ENCODE measurements around the gene DLG1. TPM values are rescaled to one million over a fixed set of nuclear protein-coding genes. Genes with fewer than 3 reads are reported as not detected.
A peak's percentile ranks its signal among the peaks of the same experiment; 100 is the strongest.

The DLG1 gene
- total RNA-seq, 1 donor from 2014 or later, result 80.2 TPM

DNA sequence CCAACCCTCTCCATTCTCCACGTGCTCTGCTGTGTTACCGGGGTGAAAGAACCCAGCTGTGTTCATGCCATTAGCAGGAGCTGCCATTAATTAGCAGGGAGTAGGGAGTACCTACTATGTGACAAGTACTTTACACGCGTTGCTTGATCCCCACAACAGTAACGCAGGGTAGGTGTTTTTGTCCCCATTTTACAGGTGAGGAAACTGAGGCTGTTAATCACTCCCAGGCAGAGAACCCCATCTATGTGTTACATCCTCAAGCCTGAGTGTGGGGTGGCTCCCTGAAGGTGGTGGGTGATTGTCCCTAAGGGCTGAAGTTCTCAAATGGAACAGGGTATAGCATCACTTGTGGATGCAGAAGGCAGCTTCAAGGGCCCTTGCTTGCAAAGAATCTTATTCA lies 291.6 kb downstream of the DLG1 start:
- Histone ChIP-seq H3K27me3 (ENCODE audit: low read depth) (peaks cover 5% of the 10 kb centered on the region), H3K4me1 (peaks cover 16% of the 10 kb centered on the region), H3K9me3 (no peaks in the 10 kb centered on the region), H3K4me3 (no peak overlapping the region), H3K36me3 (no peaks in the 10 kb centered on the region), H3K27ac (no peak overlapping the region)
- intact Hi-C loops (cut with DNase I), result no loop called here
- DNase-seq (no peak), ATAC-seq (no peak)
- TF ChIP-seq, protein P1, sequence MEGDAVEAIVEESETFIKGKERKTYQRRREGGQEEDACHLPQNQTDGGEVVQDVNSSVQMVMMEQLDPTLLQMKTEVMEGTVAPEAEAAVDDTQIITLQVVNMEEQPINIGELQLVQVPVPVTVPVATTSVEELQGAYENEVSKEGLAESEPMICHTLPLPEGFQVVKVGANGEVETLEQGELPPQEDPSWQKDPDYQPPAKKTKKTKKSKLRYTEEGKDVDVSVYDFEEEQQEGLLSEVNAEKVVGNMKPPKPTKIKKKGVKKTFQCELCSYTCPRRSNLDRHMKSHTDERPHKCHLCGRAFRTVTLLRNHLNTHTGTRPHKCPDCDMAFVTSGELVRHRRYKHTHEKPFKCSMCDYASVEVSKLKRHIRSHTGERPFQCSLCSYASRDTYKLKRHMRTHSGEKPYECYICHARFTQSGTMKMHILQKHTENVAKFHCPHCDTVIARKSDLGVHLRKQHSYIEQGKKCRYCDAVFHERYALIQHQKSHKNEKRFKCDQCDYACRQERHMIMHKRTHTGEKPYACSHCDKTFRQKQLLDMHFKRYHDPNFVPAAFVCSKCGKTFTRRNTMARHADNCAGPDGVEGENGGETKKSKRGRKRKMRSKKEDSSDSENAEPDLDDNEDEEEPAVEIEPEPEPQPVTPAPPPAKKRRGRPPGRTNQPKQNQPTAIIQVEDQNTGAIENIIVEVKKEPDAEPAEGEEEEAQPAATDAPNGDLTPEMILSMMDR (IDR thresholded peaks at IDR 0.05), result no peak

DNA sequence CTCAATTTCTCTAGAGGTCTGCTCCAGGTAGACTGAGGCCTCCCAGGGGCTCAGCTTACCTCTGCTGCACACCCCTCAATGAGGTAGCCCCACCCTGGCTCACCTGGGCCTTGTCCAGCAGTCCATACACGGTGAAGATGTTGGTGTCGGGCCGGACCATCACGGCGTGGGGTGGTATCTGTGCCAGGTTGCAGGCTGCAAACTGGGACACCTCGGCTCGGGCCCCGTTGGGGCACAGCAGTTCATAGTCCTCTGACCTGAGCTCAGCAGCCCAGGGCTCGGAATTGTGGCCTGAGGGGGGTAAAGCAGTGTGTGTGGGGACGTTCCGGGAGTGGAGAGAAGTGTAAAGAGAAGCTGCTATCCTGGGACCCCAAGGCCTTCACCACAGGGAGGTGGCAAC lies 292.0 kb downstream of the DLG1 start:
- intact Hi-C loops (cut with DNase I), result no loop called here
- Histone ChIP-seq H3K9me3 (no peaks in the 10 kb centered on the region), H3K4me1 (peaks cover 19% of the 10 kb centered on the region), H3K4me3 (no peak overlapping the region), H3K27ac (no peak overlapping the region), H3K36me3 (no peaks in the 10 kb centered on the region), H3K27me3 (ENCODE audit: low read depth) (peaks cover 5% of the 10 kb centered on the region)
- TF ChIP-seq, protein P1 (IDR thresholded peaks at IDR 0.05), result no peak
- no peak for DNase-seq
- ATAC-seq, result no peak

DNA sequence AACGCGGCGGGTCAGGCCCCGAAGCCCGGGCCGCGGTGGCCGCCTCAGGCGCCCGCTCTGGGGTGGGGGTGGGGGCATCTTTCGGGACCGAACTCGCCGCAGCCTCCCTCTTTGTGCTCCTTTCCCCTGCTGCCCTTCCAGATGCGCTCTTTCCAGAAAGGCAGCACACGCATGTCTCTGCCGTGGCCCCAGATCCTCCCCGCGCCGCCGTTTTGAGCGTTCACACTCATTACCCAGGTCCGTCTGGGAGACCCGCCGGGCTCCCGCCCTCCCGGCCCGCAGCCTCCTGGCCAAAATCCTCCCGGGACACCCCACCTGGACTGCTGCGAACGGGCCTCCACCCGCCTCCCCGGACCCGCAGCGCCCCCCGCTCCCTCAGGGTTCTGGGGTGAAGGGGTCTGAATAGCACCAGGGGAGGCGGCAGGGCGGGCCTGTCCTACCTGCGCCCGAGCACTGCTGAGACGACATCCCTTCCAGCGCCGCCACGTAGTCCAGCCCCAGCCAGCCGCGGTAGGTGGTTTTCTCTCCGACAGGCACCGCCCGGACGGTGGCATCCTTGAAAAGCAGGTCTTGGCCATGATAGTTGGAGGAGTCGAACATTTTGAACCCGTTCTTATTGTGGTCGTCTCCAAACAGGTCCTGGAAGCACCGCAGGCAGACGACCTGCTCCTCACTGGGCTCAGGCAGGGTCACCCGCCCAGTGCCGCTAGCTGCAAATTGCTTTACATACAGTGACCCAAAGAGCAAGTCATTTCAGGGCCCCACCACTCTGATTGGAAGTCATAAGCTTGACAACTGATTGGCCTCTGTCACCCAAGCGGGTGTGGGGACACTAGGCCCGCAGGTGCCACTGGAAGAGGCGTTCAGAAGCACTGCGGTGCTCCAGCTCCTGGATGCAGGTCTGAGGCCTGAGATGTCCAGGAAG lies 294.7 kb downstream of the DLG1 start:
- H3K4me1 ChIP-seq, result peaks cover 19% of the 10 kb centered on the region
- H3K27me3 ChIP-seq (ENCODE audit: low read depth), result no peaks in the 10 kb centered on the region
- no peak for DNase-seq
- intact Hi-C loops (cut with DNase I), result no loop called here
- peak overlapping the region; percentile 68 for H3K4me3 ChIP-seq
- TF ChIP-seq, protein P1 (IDR thresholded peaks at IDR 0.05), result no peak
- ATAC-seq, result peak; percentile 24 to 25
- H3K27ac ChIP-seq, result peak overlapping the region; percentile 62
- H3K36me3 ChIP-seq, result no peaks in the 10 kb centered on the region
- no peaks in the 10 kb centered on the region for H3K9me3 ChIP-seq

DNA sequence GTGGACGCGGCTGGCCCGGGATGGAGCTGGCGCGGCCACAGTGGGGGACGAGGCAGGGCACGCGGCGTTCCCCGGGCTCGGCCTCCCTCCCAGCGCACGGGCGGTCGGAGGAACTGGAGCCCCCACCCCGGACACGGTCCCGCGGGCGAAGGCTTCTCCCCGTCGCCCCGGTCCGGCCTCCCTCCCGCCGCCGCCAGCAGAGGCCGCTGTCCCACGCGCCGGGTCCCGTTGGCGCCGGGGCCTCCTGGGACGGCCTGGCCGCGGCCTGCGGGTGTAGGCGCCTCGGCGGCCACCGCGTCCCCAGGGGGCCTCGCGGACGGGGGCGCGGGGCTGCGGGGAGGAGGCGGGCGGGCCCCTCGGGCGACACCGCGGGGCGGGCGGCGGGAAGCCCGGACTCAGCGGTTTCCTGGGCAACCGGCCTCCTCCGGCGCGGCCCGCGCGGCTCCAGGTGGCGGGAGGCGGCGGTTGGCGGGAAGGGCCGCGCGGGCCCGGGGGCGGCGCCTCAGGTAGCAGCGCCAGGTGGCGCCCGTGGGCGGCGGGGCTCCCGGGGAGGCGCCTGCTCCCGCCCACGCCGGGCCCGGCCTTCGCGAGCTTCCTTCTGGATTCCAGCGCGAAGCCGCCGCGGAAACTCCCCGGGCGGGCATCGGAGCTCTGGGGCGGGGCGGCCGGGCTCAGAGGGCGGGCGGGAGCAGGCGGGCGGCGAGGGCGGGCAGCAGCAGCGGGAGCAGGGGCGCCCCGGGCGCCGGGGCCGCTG lies 295.5 kb downstream of the DLG1 start:
- peak; percentile 92 for DNase-seq
- peak; percentile 91 to 92 for ATAC-seq
- Histone ChIP-seq H3K9me3 (no peaks in the 10 kb centered on the region), H3K4me3 (peak overlapping the region; percentile 68), H3K4me1 (peaks cover 19% of the 10 kb centered on the region), H3K27me3 (ENCODE audit: low read depth) (no peaks in the 10 kb centered on the region), H3K27ac (peak overlapping the region; percentile 79), H3K36me3 (no peaks in the 10 kb centered on the region)
- TF ChIP-seq, protein P1 (IDR thresholded peaks at IDR 0.05), result peak; percentile 72
- intact Hi-C loops (cut with DNase I), result no loop called here

DNA sequence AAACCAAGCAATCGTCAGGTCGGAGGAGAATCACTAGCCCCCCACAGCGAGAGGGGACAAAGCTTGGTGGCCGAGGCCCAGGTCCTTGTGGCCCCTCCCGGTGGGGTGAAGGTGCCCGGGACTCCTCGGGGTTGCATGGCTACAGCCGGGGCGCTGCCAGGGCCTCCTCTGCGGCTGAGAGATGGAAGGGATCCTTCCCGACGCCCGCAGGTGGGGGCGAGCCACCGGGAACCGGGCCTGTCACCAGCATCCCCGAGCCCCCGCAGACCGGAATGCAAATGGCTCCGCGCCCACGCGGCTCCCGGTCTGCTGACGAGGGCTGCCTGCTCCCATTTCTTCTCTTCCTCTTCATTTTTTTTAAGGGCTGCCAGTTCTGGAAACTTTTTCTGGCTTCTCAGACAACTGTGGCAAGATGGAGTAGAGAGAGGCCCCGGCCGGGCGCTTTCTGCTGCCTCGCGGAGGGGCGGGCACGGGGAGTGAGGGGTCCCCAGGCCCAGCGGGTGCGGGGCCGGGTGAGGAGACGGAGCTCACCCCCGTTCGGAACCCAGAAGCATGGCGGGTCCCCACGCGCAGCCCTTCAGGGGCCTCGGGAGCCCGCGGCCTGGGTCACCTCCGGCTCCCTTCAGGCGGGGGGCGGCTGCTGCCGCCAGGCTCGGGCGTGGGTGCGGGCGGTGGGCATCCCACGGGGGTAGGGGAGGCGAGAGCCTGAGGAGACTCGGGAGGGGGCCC lies 296.3 kb downstream of the DLG1 start:
- Histone ChIP-seq H3K9me3 (no peaks in the 10 kb centered on the region), H3K27ac (peak overlapping the region; percentile 79), H3K4me3 (peak overlapping the region; percentile 68), H3K27me3 (ENCODE audit: low read depth) (no peaks in the 10 kb centered on the region), H3K36me3 (no peaks in the 10 kb centered on the region), H3K4me1 (peaks cover 19% of the 10 kb centered on the region)
- DNase-seq (no peak), ATAC-seq (peak; percentile 37 to 45)
- TF ChIP-seq, protein P1 (IDR thresholded peaks at IDR 0.05), result no peak
- intact Hi-C loops (cut with DNase I), result no loop called here

Measured in lower lobe of right lung (tissue), 2 donors.